AG08396 (cell line): ENCODE data around the gene GYS1.

Experiments used
- DNase-seq: peaks from one replicate; pipeline ENCODE4 v3.0.0; 2012; ENCODE audit warnings: low spot score, mixed read lengths

GYS1 gene

GRCh38 chr19:48963371-48964204 is 29.5 kb downstream of the GYS1 start:
- DNase-seq = peak; percentile 85

DNA sequence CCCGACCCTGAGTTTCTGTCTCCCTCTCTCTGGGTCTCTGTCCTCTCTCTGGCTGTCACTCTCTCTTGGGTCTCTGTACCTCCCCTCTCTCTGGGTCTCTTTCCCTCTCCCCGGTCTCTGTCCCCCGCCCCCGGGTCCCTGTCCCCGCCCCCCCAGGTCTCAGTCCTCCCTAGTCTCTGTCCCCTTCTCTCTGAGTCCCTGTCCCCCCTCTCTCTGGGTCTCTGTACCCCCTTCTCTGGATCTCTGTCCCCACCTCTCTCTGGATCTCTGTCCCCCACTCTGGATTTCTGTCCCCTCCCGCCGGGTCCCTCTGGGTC is 30.3 kb downstream of the GYS1 start:
- DNase-seq = no peak

- DNase-seq = no peak
Measured at GRCh38 chr19:48962029-48962848, 30.9 kb downstream of the GYS1 start.

DNA sequence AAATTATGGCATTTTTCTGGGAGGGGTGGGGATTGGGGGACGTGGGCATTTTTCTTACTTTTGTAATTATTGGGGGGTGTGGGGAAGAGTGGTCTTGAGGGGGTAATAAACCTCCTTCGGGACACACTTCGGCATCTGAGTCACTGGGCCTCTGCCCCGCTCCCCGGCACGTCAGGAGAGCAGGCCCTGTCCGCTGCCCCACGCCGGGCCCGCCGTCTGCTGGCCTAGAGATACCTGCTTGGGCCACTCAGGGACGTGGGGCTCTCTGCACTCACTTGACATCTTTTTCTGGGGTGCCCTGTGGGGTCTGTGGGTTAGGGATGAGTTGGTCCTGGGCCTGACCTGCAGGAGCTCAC is 31.5 kb downstream of the GYS1 start:
- DNase-seq = no peak

DNA sequence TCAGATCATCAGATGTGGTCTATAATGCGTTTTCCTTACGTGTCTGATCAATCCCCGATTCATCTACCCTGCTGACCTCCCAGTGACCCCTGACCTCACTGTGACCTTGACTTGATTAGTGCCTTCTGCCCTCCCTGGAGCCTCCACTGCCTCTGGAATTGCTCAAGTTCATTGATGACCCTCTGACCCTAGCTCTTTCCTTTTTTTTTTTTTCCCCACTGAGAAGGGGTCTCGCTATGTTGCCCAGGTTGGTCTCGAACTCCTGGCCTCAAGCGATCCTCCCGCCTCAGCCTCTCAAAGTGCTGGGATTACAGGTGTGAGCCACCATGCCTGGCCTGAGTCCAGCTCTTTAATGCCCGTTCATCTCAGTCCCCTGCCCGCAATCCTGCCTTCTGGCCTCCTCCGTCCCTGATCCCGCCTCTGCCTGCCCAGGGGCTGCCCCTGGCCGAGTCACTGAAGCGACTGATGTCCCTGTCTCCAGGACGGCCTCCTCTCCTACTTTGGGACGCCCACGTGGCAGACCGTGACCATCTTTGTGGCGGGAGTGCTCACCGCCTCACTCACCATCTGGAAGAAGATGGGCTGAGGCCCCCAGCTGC is 32.0 kb downstream of the GYS1 start:
- DNase-seq = no peak

GRCh38 chr19:48959341-48960239 is 33.5 kb downstream of the GYS1 start:
- no peak for DNase-seq

DNA sequence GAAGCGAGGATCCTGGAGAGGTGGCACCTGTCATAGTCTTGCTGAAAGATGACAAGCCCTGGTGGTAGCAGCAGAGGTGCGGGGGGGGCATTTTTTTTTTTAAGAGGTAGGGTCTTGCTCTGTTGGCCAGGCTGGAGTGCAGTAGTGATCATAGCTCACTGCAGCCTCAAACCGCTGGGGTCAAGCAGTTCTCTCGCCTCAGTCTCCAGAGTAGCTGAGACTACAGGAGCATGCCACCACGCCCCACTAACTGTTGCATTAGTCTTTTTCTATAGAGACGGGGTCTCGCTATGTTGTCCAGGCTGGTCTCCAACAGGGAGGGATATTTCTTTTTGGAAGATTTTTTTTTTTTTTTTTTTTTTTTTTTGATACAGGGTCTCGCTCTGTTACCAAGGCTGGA is 35.1 kb downstream of the GYS1 start:
- no peak for DNase-seq

DNA sequence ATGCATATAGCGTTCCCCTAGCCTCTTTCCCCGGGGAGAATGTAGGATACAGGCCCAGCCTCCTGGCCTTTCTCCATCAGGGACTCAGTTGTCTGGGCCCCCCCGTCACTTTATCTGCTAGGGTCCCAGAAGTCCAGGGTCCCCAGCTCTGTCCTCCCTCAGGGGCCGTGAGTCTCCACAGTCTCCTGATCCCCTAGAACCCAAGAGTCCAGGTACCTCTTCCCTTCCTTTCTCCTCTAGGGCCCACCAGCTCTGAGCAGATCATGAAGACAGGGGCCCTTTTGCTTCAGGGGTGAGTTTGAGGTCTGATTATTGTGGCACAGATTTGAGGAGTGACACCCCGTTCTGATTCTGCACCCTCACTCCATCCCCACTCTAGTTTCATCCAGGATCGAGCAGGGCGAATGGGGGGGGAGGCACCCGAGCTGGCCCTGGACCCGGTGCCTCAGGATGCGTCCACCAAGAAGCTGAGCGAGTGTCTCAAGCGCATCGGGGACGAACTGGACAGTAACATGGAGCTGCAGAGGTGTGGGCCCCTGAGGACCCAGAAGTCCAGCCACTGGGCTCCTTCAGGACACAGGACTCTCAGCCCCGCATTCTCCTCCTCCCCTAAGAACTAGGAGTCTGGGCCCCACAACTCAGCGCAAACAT is 37.7 kb downstream of the GYS1 start:
- no peak for DNase-seq

GRCh38 chr19:48954595-48955307 is 38.4 kb downstream of the GYS1 start, which contains the start of gene BAX:
Gene BAX (plus strand): TSS chr19:48954875. CDS start chr19:48954929, 54 bp downstream.
- DNase-seq = peak; percentile 97

DNA sequence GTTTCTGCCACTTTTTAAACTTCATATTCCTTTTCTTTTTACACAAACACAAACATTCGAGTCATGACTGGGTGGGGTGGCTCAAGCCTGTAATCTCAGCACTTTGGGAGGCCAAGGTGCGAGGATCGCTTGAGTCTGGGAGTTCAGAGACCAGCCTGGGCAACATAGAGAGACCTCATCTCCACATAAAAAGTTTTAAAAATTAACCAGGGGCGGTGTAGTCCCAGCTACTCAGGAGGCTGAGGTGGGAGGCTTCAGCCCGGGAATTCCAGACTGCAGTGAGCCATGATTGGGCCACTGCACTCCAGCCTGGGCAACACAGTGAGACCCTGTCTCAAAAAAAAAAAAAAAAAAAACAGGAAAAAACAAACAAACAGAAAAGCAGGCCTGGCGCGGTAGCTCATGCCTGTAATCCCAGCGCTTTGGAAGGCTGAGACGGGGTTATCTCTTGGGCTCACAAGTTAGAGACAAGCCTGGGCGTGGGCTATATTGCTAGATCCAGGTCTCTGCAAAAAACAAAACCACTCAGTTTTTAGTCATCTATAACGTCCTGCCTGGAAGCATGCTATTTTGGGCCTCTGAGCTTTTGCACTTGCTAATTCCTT is 39.0 kb downstream of the GYS1 start:
- DNase-seq = no peak

DNA sequence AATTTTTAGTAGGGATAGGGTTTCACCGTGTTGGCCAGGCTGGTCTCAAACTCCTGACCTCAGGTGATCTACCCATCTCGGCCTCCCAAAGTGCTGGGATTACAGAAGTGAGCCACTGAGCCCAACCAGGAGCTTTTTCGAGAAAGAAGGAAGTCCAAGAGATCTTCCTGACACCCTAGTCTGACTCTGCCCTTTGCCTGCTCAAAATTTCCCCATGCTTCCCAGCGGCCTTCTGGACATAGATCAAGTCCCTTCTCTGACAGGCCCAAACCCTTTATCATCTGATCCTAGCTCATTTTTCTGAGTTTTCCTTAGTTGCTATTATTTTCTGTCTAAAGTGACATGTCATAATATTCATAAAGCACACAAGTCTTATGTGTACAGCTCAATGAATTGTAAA is 40.0 kb downstream of the GYS1 start:
- DNase-seq = no peak

- DNase-seq = no peak
Measured at GRCh38 chr19:48950830-48951519, 42.1 kb downstream of the GYS1 start.

GRCh38 chr19:48950159-48950558 is 43.0 kb downstream of the GYS1 start:
- no peak for DNase-seq

DNA sequence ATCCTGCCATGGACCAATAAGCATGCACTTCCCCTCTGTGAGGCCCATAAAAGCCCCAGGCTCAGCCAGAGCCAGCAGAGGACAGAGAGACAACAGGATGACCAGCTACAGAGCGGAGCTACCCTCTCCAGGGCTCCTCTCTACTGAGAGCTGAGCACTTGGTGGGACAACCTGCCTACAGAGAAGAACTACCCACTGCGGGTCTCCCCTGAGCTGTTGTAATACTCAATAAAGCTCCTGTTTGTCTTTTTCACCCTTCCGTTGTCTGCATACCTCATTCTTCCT is 45.9 kb downstream of the GYS1 start:
- no peak for DNase-seq

GRCh38 chr19:48946463-48947257 is 46.4 kb downstream of the GYS1 start:
- no peak for DNase-seq

GRCh38 chr19:48945817-48946216 is 47.3 kb downstream of the GYS1 start:
- no peak for DNase-seq

DNA sequence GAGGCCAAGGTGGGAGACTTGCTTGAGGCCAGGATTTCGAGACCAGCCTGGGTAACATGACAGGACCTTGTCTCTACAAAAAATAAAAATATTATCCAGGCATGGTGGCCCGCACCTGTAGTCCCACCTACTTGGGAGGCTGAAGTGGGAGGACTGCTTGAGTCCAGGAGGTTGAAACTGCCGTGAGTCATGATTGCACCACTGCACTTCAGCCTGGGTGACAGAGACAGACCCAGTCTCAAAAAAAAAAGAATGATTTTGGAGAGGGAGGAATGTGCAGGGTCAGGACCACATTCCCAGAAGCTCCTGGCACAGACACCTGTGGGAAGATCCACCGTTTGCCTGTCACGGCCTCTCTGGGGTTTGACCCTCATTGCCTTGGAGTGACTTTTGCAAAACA is 47.7 kb downstream of the GYS1 start:
- DNase-seq = no peak

GRCh38 chr19:48943081-48943480 is 50.0 kb downstream of the GYS1 start:
- DNase-seq = no peak

DNA sequence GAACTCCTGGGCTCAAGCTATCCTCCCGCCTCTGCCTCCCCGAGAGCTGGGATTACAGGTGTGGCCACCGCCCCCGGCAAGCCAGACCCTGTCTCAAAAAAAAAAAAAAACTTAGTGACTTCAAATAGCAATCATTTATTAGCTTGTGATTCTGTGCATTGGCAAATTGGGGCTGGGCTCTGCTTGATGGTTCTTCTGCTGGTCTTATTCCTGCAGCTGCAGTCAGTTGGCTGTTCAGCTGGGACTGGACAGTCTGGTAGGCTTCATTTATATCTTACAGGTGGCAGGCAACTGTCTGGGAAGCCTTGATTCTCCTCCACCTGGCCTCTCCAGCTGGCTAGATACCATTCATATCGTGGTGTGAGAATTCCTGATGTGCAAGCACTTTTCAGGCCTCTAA is 52.2 kb downstream of the GYS1 start:
- DNase-seq = no peak
